GM10248 (cell line): ENCODE measurements around the gene E2F8.

Source experiments
- CTCF ChIA-PET: fragments of 300-600 bp; sonication (Branson Sonifier 250); formaldehyde crosslinking; extraction: SDS; loops from one replicate; lab custom pipeline; 2021; ENCODE audit warnings: antibody characterized with exemption; lab: Yijun Ruan, JAX
- POLR2A ChIA-PET: fragments of 350-650 bp; sonication (Branson Sonifier 250); formaldehyde crosslinking; extraction: SDS; loops from one replicate; lab custom pipeline; 2020; ENCODE audit warnings: antibody characterized with exemption; lab: Yijun Ruan, JAX
- DNase-seq: peaks from one replicate; pipeline ENCODE4 v3.0.0; 2012; ENCODE audit errors: extremely low spot score
- TF ChIP-seq, protein P1 (sequence below): IDR thresholded peaks from 2 replicates; pipeline ENCODE4 v1.5.1; 2012; ENCODE audit warnings: mild to moderate bottlenecking, low read depth; ENCODE audit errors: extremely low read depth, missing control alignments, control extremely low read depth

The E2F8 gene

DNA sequence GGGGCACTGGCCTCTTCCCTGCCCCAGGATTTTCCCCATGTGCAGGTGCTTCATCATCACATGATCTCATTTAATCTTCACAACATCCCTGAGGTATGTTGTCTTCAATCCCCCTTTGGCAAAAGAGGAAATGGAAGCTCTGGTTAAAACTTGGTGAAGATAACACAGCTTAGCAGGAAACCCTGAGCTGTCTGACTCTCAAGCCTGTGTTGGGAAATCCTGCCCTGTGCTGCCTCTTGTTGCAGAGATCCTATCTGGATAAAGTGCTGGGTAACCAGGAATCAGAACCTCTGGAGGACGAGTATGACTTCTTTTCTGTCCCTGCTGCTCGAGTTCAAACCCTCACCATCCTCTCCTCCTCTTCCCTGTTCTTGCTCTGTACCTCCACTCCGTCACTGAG is 13.1 kb upstream of the E2F8 start:
- CTCF ChIA-PET, result interaction anchor here (1.4 to 1.7 kb wide), 4 partner anchors 9 to 300 kb away, joined by 3 to 8 read pairs (median 4); no protein-coding TSS in a partner anchor
- POLR2A ChIA-PET, result no interaction called here
- TF ChIP-seq, protein P1, sequence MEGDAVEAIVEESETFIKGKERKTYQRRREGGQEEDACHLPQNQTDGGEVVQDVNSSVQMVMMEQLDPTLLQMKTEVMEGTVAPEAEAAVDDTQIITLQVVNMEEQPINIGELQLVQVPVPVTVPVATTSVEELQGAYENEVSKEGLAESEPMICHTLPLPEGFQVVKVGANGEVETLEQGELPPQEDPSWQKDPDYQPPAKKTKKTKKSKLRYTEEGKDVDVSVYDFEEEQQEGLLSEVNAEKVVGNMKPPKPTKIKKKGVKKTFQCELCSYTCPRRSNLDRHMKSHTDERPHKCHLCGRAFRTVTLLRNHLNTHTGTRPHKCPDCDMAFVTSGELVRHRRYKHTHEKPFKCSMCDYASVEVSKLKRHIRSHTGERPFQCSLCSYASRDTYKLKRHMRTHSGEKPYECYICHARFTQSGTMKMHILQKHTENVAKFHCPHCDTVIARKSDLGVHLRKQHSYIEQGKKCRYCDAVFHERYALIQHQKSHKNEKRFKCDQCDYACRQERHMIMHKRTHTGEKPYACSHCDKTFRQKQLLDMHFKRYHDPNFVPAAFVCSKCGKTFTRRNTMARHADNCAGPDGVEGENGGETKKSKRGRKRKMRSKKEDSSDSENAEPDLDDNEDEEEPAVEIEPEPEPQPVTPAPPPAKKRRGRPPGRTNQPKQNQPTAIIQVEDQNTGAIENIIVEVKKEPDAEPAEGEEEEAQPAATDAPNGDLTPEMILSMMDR, result no peak
- no peak for DNase-seq

- CTCF ChIA-PET, result interaction anchor here (0.7 to 2.3 kb wide), 9 partner anchors 9 to 310 kb away, joined by 3 to 9 read pairs (median 3); no protein-coding TSS in a partner anchor
- TF ChIP-seq, protein P1, result no peak
- no peak for DNase-seq
- POLR2A ChIA-PET, result no interaction called here
Measured at GRCh38 chr11:19253153-19253745, 12.5 kb upstream of the E2F8 start.

DNA sequence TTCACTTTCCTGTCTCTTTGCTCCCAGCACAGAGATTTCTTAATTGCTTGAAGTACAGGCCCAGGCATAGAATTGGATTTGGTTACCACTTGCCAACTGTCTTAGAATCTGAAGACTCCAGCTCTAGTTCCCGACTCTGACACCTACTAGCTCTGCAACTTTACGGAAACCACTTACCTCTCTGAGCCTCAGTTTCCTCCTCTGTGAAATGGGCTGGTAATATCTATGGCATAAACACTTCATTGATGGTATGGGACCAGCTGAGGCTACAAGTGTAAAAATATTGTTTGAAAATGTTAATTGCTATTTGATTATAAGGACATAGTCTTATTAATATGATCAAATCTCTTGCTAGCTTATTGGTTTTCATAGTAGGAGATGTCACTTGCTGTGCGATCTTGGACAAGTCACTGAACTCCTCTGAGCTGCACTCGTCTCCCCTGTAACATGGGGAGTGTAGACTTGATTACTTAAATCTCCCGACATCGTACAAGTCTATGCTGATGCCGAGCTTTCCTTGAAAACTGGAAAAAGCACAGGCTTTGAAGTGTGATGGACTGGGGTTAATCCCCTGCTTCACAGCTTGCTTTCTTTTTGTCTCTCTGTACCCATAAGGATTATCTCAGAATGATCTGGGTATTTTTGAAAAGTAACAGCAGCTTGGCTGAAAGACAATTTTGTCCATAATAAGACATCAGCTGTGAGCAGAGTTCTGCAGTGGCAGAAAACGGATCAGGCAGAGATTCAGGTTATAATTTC is 11.8 kb upstream of the E2F8 start:
- CTCF ChIA-PET, result interaction anchor here (0.7 to 2.3 kb wide), 12 partner anchors 7 to 311 kb away, joined by 3 to 12 read pairs (median 3); no protein-coding TSS in a partner anchor
- no peak for DNase-seq
- TF ChIP-seq, protein P1, result no peak
- POLR2A ChIA-PET, result no interaction called here

- TF ChIP-seq, protein P1, result no peak
- ChIA-PET CTCF (interaction anchor here (1.6 to 2.3 kb wide), 4 partner anchors 8 to 174 kb away, joined by 3 to 12 read pairs (median 8); no protein-coding TSS in a partner anchor), POLR2A (no interaction called here)
- no peak for DNase-seq
Measured at GRCh38 chr11:19251577-19251976, 10.8 kb upstream of the E2F8 start.

DNA sequence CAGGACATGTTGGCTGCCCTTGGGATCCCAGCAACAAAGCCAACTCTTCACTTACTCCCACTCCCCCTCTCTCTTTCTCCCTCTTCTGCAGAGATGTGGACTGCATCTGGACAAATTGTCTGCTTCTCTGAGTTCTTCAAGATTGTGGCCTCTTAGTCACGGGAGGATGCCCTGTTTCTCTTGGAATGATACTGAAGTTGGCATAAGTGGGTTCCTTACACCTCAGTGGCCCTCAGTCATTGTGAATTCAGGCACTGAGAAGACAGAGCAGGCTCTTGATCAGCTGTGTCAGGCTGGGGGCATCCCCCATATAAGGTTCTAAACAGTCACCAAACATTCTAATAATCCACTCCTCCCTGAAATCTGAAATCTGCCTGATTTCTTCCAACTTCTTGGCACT is 6.1 kb upstream of the E2F8 start:
- POLR2A ChIA-PET, result no interaction called here

DNA sequence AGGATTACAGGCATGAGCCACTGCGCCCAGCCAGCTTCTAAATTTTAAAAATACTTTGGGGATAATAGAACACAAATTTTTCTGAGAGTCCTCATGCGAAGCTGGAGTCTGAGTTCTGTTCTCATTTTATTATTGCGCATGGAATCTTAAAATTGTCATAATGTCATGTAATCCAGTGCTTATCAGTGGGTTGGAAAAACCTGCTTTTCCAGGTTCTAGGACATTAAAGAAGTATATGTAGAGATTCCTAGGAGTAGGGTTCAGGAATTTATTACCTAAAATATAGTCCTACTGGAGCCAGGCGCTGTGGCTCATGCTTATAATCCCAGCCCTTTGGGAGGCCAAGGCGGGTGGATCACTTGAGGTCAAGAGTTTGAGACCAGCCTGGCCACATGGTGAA is 4.6 kb upstream of the E2F8 start:
- TF ChIP-seq, protein P1, result no peak
- ChIA-PET POLR2A (no interaction called here), CTCF (interaction anchor here (1.6 to 1.8 kb wide), 2 partner anchors 8 to 13 kb away, joined by 5 to 7 read pairs; no protein-coding TSS in a partner anchor)
- no peak for DNase-seq

More for the DNA sequence above, 6.1 kb upstream of the E2F8 start:
- CTCF ChIA-PET, result interaction anchor here (1.0 to 1.6 kb wide), 2 partner anchors 12 to 22 kb away, joined by 3 to 7 read pairs; no protein-coding TSS in a partner anchor
- TF ChIP-seq, protein P1, result no peak
- no peak for DNase-seq
